Vagina (tissue), 2 donors: ENCODE results near the gene PTPRN2.

Experiments
- POLR2AphosphoS5 ChIP-seq, 2 donors: sonication (generic); formaldehyde crosslinking; IDR thresholded peaks; one replicate each; pipeline ENCODE4 v1.9.0; 2017; ENCODE audit warnings: antibody characterized with exemption in 2 of 2, mild to moderate bottlenecking in 2 of 2, low read depth in 1 of 2; ENCODE audit not compliant: insufficient read depth in 1 of 2
- TF ChIP-seq, protein P1 (sequence below), 3 experiments: fragments of 450-650 bp in 2 of 3; fragments of 200-600 bp in 1 of 3; sonication (generic) in 1 of 3; IDR thresholded peaks; one replicate each; pipeline ENCODE4 v1.5.1; 2017 to 2019; ENCODE audit warnings: antibody characterized with exemption in 3 of 3, mild to moderate bottlenecking in 2 of 3, moderate library complexity in 2 of 3

- TF ChIP-seq POLR2AphosphoS5 (IDR thresholded peaks at IDR 0.05; ENCODE audit: insufficient read depth in 1 of 2, low read depth in 1 of 2), result no peak
- TF ChIP-seq, protein P1, sequence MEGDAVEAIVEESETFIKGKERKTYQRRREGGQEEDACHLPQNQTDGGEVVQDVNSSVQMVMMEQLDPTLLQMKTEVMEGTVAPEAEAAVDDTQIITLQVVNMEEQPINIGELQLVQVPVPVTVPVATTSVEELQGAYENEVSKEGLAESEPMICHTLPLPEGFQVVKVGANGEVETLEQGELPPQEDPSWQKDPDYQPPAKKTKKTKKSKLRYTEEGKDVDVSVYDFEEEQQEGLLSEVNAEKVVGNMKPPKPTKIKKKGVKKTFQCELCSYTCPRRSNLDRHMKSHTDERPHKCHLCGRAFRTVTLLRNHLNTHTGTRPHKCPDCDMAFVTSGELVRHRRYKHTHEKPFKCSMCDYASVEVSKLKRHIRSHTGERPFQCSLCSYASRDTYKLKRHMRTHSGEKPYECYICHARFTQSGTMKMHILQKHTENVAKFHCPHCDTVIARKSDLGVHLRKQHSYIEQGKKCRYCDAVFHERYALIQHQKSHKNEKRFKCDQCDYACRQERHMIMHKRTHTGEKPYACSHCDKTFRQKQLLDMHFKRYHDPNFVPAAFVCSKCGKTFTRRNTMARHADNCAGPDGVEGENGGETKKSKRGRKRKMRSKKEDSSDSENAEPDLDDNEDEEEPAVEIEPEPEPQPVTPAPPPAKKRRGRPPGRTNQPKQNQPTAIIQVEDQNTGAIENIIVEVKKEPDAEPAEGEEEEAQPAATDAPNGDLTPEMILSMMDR (IDR thresholded peaks at IDR 0.05), result no peak
Observed at GRCh38 chr7:158050441-158050977, 537.1 kb downstream of the PTPRN2 start.
